Cardiac fibroblast (primary cell): Measurements from ENCODE around the gene BACH2.
A peak's percentile ranks its signal among the peaks of the same experiment; 100 is the strongest.

Source experiments
- DNase-seq, 2 donors: peaks; one replicate each; pipeline versions ENCODE4 v3.0.0 to v3.0.0-alpha.2; 2010; ENCODE audit warnings: low read depth in 2 of 2
- H3K4me3 ChIP-seq, 2 donors: replicated peaks in 1 of 2; 1 replicate in 1 of 2; 2 replicates in 1 of 2; pipeline ENCODE4 v1.5.1; 2011; ENCODE audit warnings: low read depth in 2 of 2, low read length in 2 of 2, mild to moderate bottlenecking in 2 of 2, moderate library complexity in 1 of 2
- TF ChIP-seq, protein P1 (sequence below): IDR thresholded peaks from one replicate; pipeline ENCODE4 v1.5.1; 2011; ENCODE audit warnings: low read depth, mild to moderate bottlenecking, low read length, inconsistent platforms

The BACH2 gene

DNA sequence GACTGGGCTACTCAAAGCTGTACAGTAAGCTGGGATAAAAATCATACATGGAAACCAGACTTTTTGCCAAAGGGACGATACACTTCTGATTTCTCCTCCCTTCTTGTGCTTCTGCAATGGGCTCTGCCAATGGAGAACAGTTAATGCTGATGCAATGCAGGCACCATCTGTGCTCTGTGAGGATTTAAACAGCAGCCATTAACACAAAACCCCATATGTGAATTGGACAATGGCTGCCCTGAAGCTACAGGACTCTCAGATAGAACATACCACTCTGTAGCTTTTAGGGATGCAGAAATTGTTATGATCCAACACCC lies 330.5 kb downstream of the BACH2 start:
- H3K4me3 ChIP-seq, result no peak overlapping the region
- no peak for DNase-seq
- TF ChIP-seq, protein P1, sequence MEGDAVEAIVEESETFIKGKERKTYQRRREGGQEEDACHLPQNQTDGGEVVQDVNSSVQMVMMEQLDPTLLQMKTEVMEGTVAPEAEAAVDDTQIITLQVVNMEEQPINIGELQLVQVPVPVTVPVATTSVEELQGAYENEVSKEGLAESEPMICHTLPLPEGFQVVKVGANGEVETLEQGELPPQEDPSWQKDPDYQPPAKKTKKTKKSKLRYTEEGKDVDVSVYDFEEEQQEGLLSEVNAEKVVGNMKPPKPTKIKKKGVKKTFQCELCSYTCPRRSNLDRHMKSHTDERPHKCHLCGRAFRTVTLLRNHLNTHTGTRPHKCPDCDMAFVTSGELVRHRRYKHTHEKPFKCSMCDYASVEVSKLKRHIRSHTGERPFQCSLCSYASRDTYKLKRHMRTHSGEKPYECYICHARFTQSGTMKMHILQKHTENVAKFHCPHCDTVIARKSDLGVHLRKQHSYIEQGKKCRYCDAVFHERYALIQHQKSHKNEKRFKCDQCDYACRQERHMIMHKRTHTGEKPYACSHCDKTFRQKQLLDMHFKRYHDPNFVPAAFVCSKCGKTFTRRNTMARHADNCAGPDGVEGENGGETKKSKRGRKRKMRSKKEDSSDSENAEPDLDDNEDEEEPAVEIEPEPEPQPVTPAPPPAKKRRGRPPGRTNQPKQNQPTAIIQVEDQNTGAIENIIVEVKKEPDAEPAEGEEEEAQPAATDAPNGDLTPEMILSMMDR, result no peak

DNA sequence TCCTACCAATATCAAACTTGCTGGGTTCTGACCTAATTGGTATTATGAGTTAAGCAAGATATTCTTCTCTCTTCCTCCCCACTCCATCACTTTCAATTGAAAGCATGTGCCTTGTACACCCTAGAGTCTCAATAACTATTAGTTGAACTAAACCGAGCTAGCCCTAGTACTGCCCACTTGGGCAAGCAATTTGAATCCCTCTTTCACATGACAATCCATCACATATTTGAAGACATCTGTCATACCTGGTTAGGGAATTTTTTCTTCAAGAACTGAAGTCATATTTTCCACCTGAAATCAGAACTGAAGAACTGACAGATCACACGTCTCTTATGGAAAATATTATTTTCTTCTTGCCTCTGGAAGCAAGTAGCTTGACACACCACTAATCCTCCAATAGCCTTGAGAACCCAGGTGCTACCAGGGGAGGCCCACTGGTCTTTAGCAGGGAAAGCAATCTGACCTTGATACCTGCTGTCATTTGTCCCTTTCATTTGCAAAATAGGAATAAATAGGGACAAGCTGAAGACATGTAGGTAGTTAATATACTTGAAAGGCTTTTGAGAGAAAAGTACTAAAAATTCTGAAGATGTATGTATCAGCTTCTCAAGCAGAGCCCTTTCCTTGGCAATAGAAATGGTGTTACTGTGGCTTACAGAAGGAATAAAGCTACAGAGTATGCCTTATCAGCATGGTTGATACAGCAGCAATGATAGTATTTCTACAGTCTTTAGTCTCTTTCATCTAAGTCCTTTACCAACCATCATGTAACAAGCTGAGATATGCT lies 331.0 kb downstream of the BACH2 start:
- no peak for DNase-seq
- TF ChIP-seq, protein P1, result no peak
- H3K4me3 ChIP-seq, result no peak overlapping the region

DNA sequence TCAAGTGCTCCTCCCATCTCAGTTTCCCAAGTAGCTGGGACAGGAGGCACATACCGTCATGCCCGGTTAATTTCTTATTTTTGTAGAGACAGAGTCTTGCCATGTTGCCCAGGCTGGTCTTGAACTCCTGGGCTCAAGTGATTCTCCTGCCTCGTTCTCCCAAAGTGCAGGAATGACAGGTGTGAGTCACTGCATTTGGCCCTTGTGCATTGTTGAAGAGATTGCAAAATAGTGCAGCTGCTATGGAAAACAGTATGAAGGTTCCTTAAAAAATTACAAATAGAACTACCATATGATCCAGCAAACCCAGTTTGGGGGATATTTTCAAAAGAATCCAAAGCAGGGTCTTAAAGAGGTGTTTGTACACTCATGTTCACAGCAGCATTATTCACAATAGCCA lies 333.3 kb downstream of the BACH2 start:
- peak in 1 of 2 donors; percentile 16 for DNase-seq
- TF ChIP-seq, protein P1, result no peak
- H3K4me3 ChIP-seq, result no peak overlapping the region

DNA sequence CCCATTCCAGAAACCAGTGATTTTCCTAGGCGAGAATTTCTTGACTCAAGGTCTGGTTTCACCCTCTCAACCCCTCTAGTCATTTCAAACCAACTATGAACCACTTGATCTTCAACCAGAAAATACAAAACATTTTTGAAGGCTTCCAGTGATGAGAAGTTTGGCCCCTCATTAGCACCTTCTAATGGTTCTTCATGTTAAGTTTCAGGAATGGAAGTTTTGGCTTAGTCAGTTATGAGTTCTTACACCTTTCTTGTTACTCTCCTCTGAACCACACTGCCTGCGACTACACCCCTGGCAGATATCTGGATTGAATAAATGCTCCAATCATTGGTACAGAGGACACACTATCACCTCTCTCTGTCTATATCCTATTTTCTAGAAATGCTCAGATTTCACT lies 335.2 kb downstream of the BACH2 start:
- no peak for DNase-seq
- TF ChIP-seq, protein P1, result no peak
- no peak overlapping the region for H3K4me3 ChIP-seq

DNA sequence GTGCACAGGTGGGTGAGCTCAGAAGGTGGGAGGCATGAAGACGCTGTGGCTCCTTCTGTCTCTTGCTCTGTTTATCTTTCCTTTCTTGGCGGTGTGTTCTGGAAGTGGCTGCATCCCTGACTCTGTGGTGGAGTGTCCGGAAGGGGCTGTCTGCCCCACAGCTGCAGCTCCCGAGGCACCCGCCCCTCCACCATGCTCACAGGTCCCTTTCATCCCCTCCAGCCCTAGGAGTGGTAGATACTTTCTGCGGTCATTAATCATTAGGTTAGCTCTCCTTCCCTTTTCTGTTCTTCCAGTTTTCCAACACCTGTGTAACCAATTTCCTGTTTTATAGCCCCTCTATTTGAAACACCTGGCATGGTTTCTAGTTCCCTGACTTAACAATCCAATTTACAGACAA lies 336.8 kb downstream of the BACH2 start:
- TF ChIP-seq, protein P1, result no peak
- DNase-seq, result no peak
- H3K4me3 ChIP-seq, result no peak overlapping the region

DNA sequence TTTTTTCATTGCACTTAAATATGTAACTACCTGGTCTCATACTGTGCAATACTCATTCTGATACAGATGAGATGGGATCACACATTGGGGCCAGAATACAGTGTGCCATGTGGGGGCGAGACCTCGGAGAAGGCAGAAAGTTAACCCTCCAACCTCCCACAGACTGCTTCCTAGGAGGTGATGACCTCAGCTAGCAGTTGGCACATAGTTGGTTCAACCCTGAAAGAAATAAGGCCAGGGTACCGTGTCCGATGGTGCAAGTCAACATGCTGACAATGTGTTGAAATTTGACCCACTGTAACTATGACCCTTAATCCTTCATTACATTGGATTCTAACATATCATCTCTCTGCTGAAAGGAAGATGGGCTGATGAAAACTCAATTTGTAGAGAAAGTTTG lies 340.5 kb downstream of the BACH2 start:
- DNase-seq, result no peak
- H3K4me3 ChIP-seq, result no peak overlapping the region
- TF ChIP-seq, protein P1, result no peak

DNA sequence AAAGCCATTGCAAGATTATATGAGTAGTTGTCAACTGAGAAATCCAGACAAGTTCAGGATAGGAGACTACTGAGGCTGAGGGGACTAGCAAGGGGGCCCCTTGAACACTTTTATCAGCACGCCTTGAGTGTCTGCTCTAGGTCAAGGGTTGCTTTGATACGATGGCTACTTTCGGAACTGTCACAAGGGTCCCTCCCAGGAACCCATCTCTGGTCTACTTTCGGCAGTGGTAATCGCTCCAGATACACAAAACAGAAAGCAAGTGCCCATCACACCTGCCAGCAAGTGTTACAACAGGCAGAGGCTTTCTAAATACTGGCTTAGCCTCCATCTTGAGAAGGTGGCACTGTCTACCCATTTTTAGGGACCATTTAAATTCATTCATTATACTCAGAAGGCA lies 341.3 kb downstream of the BACH2 start:
- no peak overlapping the region for H3K4me3 ChIP-seq
- DNase-seq, result no peak

More for the DNA sequence above, 341.3 kb downstream of the BACH2 start:
- TF ChIP-seq, protein P1, result no peak
